ENCODE measurements around the gene NUMBL.
"Not testable (repeated sequence)": the region's sequence is repeated elsewhere in the genome, so short reads cannot be mapped to it uniquely, and the experiment has no call there.

The NUMBL gene

DNA sequence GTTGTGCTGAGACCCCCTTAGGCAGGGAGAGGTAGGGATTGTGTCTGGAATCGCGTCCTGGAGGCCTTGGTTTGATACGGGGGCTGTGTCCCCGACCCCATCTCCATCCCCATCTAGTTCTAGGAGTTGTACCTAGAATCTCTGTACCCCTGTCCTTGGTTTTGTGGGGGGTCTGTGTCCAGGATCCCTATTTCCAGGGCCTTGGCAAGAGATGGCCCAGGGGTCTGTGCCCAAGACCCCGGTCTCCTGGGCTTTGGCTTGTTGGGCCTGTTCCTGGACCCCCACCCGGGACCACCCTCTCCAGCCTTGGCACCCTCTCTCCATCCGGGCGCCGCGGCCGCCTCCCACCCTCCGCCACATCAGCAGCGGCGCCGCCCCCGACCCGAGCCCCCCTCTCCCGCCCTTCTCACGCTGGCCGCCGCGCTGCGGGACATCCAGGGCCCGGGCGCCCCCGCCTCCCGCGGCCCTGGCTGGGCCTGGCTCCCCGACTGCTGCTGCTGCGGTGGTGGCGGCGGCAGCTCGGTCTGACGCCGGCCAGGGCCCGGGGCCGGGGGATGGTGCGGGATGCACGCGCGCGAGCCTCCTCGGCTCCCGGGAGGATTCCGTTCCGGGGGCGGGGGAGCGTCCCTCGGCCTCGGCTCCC is at the start of gene NUMBL:
NUMBL (minus strand) TSS at position 602 of the 643 bp plus-strand sequence; CDS start at position 434, 168 bp downstream.
- in situ Hi-C loops (cut with MboI; ENCODE audit: low sequenced_read_pairs) = no loop called here

DNA sequence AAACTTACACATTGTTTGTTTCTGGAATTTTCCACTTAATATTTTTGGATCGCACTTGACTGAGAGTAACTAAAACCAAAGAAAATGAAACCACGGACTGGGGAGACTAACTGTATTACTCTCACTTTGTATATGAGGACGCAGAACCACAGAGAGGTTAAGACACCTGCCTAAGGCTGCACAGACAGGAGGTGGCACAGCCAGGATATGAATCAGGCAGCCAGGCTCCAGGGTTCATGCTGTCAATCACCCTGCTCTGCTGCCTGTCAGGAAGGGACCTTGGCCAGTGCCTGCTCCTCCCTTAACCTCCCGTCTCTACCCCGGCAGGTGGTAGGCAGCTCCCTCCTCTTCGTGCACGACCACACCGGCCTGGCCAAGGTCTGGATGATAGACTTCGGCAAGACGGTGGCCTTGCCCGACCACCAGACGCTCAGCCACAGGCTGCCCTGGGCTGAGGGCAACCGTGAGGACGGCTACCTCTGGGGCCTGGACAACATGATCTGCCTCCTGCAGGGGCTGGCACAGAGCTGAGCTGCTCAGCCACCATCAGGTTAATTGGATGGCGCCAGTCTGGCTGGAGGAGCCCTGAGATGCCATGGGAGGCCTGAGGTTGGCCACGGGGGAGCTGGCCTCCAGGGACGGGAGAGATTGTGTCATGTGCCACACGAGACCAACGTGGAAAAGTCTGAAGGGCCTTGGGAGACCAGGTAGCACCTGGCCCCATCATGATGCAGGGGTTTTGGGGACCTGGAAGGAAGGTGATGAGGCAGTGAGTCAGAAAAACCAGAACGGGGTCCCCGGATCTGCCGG is 48.8 kb upstream of the NUMBL start:
- in situ Hi-C loops (cut with MboI; ENCODE audit: low sequenced_read_pairs) = no loop called here

DNA sequence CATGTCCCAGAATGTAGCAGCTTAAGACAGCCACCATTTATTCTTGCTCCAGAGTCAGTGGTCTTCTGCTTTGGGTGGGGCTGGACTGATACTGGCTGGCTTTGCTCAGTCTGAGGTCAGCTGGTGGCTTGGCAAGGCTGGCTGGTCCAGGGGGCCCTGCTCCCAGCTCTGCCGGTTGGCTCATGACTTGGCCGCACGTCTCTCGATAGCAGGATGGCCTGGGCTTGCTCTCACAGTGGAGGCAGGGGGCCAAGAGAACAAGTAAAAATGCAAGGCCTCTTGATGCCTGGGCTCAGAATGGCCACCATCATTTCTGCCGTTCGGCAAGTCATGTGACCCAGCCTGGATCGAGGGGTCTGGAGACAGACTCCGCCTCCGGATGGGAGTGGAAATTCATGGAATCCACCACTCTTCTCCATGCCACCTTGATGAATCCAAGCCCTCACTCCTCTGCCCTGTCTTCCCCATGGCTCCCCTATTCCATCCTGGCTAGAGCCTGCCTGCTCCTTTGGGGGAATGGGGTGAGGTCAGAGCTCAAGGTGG is 46.7 kb upstream of the NUMBL start:
- in situ Hi-C loops (cut with MboI; ENCODE audit: low sequenced_read_pairs) = no loop called here

DNA sequence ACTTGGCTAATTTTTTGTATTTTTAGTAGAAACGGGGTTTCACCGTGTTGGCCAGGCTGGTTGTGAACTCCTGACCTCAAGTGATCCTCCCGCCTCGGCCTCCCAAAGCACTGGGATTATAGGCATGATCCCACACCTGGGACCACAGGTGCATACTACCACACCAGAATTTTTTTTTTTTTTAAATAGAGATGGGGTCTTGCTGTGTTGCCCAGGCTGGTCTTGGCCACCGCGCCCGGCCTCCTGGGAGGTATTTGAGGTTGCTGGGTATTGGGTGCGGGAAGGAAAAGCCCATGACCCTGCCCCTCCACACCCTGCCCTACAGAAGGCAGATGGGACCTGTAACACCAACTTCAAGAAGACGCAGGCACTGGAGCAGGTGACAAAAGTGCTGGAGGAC is 46.2 kb upstream of the NUMBL start:
- in situ Hi-C loops (cut with MboI; ENCODE audit: low sequenced_read_pairs) = no loop called here

DNA sequence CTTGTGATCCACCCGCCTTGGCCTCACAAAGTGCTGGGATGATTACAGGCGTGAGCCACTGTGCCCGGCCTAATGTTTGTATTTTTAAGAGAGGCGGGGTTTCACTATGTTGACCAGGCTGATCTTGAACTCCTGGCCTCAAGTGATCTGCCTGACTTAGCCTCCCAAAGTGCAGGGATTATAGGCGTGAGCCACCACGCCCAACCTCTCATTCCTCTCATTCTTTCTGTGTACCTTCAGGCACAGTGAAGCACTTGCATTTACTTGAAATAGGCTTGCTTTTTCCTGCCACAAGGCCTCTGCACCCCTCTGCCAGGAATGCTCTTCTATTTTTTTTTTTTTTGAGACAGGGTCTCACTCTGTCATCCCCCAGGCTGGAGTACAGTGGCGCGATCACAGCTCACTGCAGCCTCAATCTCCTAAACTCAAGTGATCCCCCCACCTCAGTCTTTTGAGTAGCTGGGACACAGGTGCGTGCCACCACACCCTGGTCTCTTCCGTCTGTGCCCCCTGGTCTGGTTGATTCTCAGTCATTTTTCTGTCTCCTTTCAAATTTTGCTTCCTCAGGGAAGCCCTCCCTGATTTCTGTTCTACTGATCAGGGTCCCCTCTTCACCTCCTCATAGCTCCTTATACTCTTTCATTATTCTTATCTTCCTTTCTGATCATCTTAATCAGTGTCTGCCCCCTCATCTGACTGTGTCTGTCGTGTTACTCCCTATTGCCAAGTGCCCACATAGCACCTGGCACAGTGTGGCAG is 44.7 kb upstream of the NUMBL start:
- in situ Hi-C loops (cut with MboI; ENCODE audit: low sequenced_read_pairs) = no loop called here

DNA sequence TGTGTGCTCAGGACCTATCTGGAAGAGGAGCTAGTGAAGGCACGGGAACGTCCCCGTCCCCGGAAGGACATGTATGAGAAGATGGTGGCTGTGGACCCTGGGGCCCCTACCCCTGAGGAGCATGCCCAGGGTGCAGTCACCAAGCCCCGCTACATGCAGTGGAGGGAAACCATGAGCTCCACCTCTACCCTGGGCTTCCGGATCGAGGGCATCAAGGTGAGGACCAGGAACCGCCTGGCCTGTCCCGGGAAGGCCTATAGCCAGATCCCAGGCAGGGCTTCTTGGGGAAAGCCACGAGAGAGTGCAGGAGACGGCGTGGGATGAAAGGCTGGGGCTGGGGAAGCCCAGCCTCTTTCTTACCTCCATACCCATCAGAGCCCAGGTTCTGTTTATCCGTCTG is 42.7 kb upstream of the NUMBL start:
- in situ Hi-C loops (cut with MboI; ENCODE audit: low sequenced_read_pairs) = no loop called here

DNA sequence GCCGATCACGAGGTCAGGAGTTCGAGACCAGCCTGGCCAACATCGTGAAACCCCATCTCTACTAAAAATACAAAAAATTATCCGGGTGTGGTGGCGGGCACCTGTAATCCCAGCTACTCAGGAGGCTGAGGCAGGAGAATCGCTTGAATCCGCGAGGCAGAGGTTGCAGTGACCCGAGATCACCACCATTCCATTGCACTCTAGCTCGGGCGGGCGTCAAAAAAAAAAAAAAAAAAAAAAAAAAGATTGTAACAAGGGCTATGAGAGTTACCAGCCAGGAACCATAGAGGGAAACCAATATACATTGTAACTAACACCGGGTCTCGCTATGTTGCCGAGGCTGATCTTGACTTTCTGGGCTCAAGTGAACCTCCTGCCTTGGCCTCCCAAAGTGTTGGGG is 41.9 kb upstream of the NUMBL start:
- in situ Hi-C loops (cut with MboI; ENCODE audit: low sequenced_read_pairs) = not testable (repeated sequence)

DNA sequence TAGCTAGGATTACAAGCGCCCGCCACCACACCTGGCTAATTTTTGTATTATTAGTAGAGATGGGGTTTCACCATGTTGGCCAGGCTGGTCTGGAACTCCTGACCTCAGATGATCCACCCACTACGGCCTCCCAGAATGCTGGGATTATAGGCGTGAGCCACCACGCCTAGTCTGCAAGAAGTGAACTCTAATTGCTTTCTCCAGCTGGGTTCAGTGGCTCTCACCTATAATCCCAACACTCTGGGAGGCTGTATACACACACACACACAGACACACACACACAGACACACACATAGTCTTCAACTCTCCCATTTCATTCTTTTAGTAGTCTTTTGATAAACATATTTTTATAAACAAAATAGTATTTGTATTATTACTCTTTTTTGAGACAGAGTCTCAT is 39.6 kb upstream of the NUMBL start:
- in situ Hi-C loops (cut with MboI; ENCODE audit: low sequenced_read_pairs) = not testable (repeated sequence)

DNA sequence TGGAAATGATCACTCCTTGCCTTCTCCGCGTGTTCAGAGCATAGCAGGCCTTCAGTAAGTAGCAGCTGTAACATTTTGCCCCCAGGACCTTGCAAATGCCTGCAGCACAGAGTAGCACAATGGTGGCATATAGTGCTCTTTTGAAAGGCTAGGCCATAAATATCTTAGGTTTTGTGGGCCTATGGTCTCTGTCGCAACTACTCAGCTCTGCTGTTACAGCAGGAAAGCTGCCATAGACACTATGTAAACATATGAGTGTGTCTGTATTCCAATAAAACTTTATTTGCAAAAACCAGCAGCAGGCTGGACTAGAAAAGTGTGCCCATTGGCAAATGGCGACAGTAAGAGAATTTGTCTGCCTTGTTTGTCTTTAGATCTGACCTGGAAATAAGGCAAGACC is 35.8 kb upstream of the NUMBL start:
- in situ Hi-C loops (cut with MboI; ENCODE audit: low sequenced_read_pairs) = no loop called here

DNA sequence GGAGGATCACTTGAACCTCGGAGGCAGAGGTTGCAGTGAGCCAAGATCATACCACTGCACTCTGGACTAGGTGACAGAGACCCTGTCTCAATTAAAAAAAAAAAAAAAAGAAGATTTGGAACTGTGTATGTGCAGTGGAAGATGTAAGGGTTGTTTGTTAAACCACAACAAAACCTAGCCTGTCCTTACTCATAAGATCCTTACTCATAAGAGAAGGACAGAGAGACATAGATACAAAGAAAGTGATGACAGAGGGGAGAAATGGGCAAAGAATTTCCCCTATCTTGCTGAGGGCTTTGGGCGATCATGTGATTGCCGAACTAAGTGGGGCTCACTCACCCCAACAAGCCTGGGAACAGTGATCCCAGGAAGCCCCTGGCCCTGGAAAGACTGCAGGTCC is 34.4 kb upstream of the NUMBL start:
- in situ Hi-C loops (cut with MboI; ENCODE audit: low sequenced_read_pairs) = no loop called here

DNA sequence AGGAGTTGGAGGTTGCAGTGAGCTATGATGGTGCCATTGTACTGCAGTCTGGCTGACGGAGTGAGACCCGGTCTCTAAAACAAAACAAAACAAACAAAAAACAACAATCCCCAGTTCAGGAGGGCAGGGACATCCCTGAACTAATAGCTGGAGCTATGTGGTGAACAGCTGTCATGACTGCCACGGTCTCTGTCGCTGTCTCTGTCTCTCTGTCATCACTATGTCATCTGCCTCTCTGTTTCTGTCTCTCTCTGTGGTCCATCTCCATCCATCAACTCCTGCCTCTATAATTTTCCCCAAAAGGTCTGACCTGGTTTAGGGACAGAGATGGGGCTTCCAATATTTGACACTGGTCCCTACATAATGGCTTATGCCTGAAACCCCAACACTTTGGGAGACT is 33.9 kb upstream of the NUMBL start:
- in situ Hi-C loops (cut with MboI; ENCODE audit: low sequenced_read_pairs) = no loop called here

DNA sequence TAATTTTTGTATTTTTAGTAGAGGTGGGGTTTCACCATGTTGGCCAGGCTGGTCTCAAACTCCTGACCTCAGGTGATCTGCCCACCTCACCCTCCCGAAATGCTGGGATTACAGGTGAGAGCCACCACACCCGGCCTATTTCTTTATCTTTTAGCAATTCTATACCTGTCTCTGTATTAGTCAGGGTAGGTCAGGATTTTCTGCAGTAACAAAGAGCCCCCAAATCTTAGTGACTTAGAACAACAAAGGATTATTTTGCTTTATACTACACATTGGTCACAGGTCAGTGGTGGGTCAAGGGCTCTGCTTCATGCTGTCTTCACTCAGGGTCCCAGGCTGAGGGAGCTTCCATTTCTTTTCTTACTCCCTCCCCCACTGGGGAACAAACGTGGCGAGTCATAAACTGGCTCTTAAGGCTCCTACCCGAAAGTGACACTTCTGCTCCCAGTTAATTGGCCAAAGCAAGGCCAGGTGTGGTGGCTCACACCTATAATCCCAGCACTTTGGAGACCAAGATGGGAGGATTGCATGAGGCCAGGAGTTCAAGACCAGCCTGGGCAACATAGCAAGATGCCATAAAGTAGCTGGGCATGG is 33.3 kb upstream of the NUMBL start:
- in situ Hi-C loops (cut with MboI; ENCODE audit: low sequenced_read_pairs) = no loop called here

DNA sequence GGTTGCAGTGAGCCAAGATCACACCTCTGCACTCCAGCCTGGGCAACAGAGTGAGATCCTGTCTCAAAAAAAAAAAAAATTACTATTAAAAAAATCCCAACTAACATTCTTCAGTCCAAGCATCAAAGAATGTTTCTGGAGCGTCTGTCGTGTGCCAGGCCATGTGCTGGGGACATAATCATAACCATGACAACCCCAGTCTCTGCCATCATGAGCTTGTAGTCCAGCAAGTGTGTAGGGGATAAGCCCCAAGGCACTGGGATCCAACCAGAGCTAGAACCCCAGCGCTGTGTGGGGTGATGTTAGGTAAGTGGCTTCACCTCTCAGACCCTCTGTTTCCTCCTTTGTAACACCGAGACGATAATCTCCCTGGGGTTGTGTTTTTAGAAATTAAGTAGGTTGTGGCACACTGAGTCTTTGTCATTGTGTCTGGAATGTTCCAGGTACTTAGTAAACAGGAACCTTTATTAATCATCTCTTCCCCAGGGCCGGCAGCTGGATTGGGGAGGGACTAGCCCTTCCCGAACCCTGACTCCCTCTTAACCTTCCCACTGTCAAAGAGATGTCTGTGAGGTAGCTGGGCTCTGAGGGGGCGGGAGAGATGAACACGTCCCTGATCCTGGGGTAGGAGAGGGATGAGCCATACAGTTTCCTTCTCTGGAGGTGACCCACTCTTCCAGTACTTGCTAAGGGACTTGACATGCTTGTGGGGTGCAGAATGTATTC is 31.6 kb upstream of the NUMBL start:
- in situ Hi-C loops (cut with MboI; ENCODE audit: low sequenced_read_pairs) = no loop called here

DNA sequence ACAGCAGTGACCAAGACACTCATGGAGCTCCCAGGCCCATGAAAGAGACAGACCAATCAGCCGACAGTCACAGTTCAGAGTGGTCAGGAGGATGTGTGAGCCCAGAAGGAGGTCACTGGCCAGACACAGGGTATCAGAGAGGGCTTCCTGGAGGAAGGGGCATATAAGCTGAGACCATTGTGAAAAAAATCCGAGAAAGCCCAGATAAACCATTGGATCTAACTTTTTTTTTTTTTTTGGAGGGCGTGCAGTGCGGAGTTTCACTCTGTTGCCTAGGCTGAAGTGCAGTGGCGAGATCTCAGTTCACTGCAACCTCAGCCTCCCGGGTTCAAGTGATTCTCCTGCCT is 30.7 kb upstream of the NUMBL start:
- in situ Hi-C loops (cut with MboI; ENCODE audit: low sequenced_read_pairs) = no loop called here

DNA sequence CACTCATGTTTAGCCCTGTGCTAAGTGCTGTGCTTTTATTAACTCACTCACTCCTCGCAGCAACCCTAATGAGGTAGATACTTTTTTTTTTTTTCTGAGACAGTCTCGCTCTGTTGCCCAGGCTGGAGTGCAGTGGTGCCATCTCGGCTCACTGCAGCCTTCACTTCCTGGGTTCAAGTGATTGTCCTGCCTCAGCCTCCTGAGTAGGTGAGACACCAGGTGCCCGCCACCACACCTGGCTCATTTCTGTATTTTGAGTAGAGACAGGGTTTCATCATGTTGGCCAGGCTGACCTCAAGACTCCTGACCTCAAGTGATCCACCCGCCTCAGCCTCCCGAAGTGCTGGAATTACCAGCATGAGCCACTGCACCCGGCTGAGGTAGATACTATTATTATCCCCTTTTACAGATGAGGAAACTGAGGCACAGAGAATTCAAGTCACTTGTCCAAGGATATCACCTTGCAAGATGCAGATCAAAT is 29.0 kb upstream of the NUMBL start:
- in situ Hi-C loops (cut with MboI; ENCODE audit: low sequenced_read_pairs) = no loop called here

DNA sequence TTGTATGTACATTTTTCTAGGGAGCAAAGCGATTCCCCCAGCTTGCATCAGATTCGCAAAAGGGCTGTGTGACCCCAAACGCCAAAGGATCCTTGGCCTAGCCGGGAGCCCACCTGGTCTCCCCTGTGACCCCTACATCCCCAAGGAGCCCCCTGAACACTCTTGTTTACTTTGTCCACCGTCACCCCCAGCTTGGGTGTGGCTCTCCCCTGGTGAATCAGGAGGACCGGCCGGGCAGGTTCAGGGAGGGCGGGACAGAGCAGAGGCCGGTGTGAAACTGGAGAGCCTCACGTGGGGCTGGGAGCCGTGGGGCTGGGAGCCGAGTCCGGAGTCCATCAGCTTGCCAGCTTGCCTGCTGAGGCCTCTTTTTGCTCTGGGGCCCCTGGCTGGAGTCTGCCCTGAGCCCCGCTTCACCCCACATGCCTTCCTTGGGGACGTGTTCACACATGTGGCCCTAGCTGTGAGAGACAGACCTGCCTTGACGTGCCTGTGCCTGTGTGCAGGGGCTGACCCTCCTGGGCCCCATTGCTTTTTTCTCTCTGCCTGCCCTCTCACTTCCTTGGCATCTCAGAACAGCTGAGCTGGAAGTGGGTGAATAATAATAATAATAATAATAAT is 28.4 kb upstream of the NUMBL start:
- in situ Hi-C loops (cut with MboI; ENCODE audit: low sequenced_read_pairs) = no loop called here

DNA sequence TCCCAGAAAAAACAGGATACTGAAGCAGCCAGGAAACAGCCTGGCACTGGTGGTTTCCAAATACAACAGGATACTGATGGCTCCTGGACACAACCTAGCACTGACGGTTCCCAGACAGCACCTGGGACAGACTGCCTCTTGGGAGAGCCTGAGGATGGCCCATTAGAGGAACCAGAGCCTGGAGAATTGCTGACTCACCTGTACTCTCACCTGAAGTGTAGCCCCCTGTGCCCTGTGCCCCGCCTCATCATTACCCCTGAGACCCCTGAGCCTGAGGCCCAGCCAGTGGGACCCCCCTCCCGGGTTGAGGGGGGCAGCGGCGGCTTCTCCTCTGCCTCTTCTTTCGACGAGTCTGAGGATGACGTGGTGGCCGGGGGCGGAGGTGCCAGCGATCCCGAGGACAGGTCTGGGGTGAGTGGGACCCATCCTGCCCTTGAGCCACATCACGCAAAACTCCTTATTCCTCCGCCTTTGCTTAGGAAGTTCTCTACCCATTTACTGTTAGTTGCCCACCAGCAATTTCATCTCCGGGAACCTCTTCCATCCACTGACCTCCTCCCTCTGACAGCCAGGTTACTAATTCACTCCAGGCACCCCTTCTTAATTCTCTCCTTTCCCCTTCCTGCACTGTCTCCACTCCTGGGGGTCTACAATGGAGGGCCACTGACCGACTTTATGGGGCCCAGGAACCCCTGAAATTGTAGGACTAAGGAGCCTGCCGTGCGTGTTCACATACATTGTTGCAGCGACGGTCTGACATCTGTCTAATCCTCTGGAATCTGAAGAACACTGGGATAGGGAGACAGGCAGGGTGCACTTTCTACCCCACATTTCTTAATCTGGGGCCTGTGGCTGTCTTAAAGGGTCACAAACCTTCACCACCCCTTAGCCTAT is 27.7 kb upstream of the NUMBL start:
- in situ Hi-C loops (cut with MboI; ENCODE audit: low sequenced_read_pairs) = no loop called here

DNA sequence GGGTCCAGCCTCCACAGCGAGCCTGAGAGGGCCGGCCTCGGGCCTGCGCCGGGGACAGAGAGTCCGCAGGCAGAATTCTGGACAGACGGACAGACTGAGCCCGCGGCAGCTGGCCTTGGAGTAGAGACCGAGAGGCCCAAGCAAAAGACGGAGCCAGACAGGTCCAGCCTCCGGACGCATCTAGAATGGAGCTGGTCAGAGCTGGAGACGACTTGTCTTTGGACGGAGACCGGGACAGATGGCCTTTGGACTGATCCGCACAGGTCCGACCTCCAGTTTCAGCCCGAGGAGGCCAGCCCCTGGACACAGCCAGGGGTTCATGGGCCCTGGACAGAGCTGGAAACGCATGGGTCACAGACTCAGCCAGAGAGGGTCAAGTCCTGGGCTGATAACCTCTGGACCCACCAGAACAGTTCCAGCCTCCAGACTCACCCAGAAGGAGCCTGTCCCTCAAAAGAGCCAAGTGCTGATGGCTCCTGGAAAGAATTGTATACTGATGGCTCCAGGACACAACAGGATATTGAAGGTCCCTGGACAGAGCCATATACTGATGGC is 27.0 kb upstream of the NUMBL start:
- in situ Hi-C loops (cut with MboI; ENCODE audit: low sequenced_read_pairs) = no loop called here
